HFFc6 (cell line): Measurements from ENCODE around the gene P2RX3. TPM values are rescaled to one million over a fixed set of nuclear protein-coding genes. Genes with fewer than 3 reads are reported as not detected.
A peak's percentile ranks its signal among the peaks of the same experiment; 100 is the strongest.

Source experiments
- DNase-seq: peaks from one replicate; pipeline ENCODE4 v3.0.0-alpha.2; 2018
- H3K27ac Mint-ChIP-seq: 2 replicates; pipeline ENCODE4 v1.8.0; 2020; ENCODE audit warnings: mild to moderate bottlenecking, mixed read lengths
- H3K27me3 Mint-ChIP-seq: 2 replicates; pipeline ENCODE4 v1.8.0; 2021; ENCODE audit warnings: mild to moderate bottlenecking, moderate library complexity, mixed read lengths; ENCODE audit not compliant: insufficient read depth
- H3K36me3 Mint-ChIP-seq: 2 replicates; pipeline ENCODE4 v1.8.0; 2021; ENCODE audit warnings: low read depth, mixed read lengths
- H3K4me1 Mint-ChIP-seq: 2 replicates; pipeline ENCODE4 v1.8.0; 2020; ENCODE audit warnings: low read depth, mixed read lengths
- H3K4me3 Mint-ChIP-seq: 2 replicates; pipeline ENCODE4 v1.8.0; 2020; ENCODE audit warnings: mild to moderate bottlenecking, moderate library complexity, mixed read lengths
- H3K9me3 Mint-ChIP-seq: 2 replicates; pipeline ENCODE4 v1.8.0; 2020; ENCODE audit warnings: mild to moderate bottlenecking, mixed read lengths
- total RNA-seq, 6 experiments: library from RNA; stranded (reverse); fragmentation: NEBNext Ultra II Directional; extraction: Animal tissue kit (Norgen Biotek cat#: 25700); gene quantifications; 2 replicates in 1 of 6; 3 replicates in 5 of 6; pipeline ENCODE4 v1.2.3, GENCODE V29; 2021
- TF ChIP-seq, protein P1 (sequence below): fragments of 200-600 bp; sonication (generic); IDR thresholded peaks from 2 replicates; pipeline ENCODE4 v1.5.0; 2021; ENCODE audit warnings: antibody characterized with exemption, mild to moderate bottlenecking

The P2RX3 gene
- total RNA-seq, 6 experiments from 2014 or later, result not detected

- H3K27me3 Mint-ChIP-seq, result peaks cover 4% of the 10 kb centered on the region; the same call in 1 of the 2 replicates
- DNase-seq, result no peak
- H3K36me3 Mint-ChIP-seq, result peaks cover 8% of the 10 kb centered on the region
- H3K4me3 Mint-ChIP-seq, result no peak overlapping the region
- H3K27ac Mint-ChIP-seq, result no peak overlapping the region
- peaks cover 33% of the 10 kb centered on the region for H3K4me1 Mint-ChIP-seq
- TF ChIP-seq, protein P1, sequence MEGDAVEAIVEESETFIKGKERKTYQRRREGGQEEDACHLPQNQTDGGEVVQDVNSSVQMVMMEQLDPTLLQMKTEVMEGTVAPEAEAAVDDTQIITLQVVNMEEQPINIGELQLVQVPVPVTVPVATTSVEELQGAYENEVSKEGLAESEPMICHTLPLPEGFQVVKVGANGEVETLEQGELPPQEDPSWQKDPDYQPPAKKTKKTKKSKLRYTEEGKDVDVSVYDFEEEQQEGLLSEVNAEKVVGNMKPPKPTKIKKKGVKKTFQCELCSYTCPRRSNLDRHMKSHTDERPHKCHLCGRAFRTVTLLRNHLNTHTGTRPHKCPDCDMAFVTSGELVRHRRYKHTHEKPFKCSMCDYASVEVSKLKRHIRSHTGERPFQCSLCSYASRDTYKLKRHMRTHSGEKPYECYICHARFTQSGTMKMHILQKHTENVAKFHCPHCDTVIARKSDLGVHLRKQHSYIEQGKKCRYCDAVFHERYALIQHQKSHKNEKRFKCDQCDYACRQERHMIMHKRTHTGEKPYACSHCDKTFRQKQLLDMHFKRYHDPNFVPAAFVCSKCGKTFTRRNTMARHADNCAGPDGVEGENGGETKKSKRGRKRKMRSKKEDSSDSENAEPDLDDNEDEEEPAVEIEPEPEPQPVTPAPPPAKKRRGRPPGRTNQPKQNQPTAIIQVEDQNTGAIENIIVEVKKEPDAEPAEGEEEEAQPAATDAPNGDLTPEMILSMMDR, result no peak
- no peaks in the 10 kb centered on the region for H3K9me3 Mint-ChIP-seq
Measured at GRCh38 chr11:57315491-57315890, 22.7 kb upstream of the P2RX3 start.

DNA sequence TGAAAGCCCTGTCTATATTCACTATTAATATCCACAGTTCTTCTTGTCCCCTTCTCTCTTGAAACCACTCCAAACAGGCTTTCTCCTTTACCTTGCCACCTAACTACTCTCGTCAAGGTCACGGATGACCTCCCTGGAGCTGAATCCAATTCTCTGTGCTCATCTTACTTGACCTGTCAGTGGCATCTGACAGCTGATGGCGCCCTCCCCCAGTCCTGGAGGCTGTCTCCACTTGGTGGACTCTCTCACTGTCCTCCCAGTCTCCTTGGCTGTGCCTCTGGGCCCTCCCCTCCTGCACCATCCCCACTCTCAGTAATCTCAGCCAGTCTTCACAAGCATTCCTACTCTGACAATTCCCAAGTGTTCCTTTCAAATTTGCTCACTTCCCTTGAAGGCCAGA lies 22.1 kb upstream of the P2RX3 start:
- no peak overlapping the region for H3K4me3 Mint-ChIP-seq
- DNase-seq, result no peak
- no peaks in the 10 kb centered on the region for H3K9me3 Mint-ChIP-seq
- peaks cover 14% of the 10 kb centered on the region for H3K36me3 Mint-ChIP-seq
- peaks cover 33% of the 10 kb centered on the region for H3K4me1 Mint-ChIP-seq
- peaks cover 4% of the 10 kb centered on the region; the same call in 1 of the 2 replicates for H3K27me3 Mint-ChIP-seq
- TF ChIP-seq, protein P1, result no peak
- no peak overlapping the region for H3K27ac Mint-ChIP-seq

- TF ChIP-seq, protein P1, result no peak
- H3K36me3 Mint-ChIP-seq, result peaks cover 16% of the 10 kb centered on the region
- H3K9me3 Mint-ChIP-seq, result no peaks in the 10 kb centered on the region
- H3K4me1 Mint-ChIP-seq, result peaks cover 43% of the 10 kb centered on the region
- peak overlapping the region; percentile 29; the same call in 1 of the 2 replicates for H3K4me3 Mint-ChIP-seq
- no peaks in the 10 kb centered on the region for H3K27me3 Mint-ChIP-seq
- H3K27ac Mint-ChIP-seq, result peak overlapping the region; percentile 25; the same call in 1 of the 2 replicates
- no peak for DNase-seq
Measured at GRCh38 chr11:57318178-57318577, 20.0 kb upstream of the P2RX3 start.

- H3K4me3 Mint-ChIP-seq, result no peak overlapping the region
- DNase-seq, result no peak
Measured at GRCh38 chr11:57320067-57320718, 18.0 kb upstream of the P2RX3 start.

GRCh38 chr11:57320719-57321387 lies 17.3 kb upstream of the P2RX3 start:
- Mint-ChIP-seq H3K36me3 (peaks cover 19% of the 10 kb centered on the region), H3K27ac (peak overlapping the region; percentile 97), H3K4me1 (peaks cover 57% of the 10 kb centered on the region), H3K27me3 (0 out of 2 replicates have a peak, but pooled peaks cover 5% of the 10 kb centered on the region), H3K4me3 (peak overlapping the region; percentile 93), H3K9me3 (no peaks in the 10 kb centered on the region)
- TF ChIP-seq, protein P1, result no peak
- no peak for DNase-seq

More at GRCh38 chr11:57320067-57320718, 18.0 kb upstream of the P2RX3 start:
- H3K27ac Mint-ChIP-seq, result no peak overlapping the region
- TF ChIP-seq, protein P1, result peak; percentile 23; the same call in 1 of the 2 replicates
- H3K27me3 Mint-ChIP-seq, result no peaks in the 10 kb centered on the region
- H3K4me1 Mint-ChIP-seq, result peaks cover 50% of the 10 kb centered on the region
- H3K9me3 Mint-ChIP-seq, result no peaks in the 10 kb centered on the region
- H3K36me3 Mint-ChIP-seq, result peaks cover 16% of the 10 kb centered on the region
